H1 (cell line): ENCODE results near the gene POMT2. TPM values are rescaled to one million over a fixed set of nuclear protein-coding genes. Genes with fewer than 3 reads are reported as not detected.

Source experiments
- CBX8 ChIP-seq: fragments of 300-800, 300-1000 bp; sonication (generic); IDR thresholded peaks from 2 replicates; pipeline ENCODE4 v1.7.1; 2016; ENCODE audit warnings: low read depth, low read length, borderline replicate concordance
- CHD1 ChIP-seq: IDR thresholded peaks from 2 replicates; pipeline ENCODE4 v1.6.1; 2012; ENCODE audit warnings: low read depth, low read length, improper control_type of control experiment
- CHD7 ChIP-seq: fragments of 300-600 bp; sonication (generic); IDR thresholded peaks from 2 replicates; pipeline ENCODE4 v1.7.1; 2012; ENCODE audit warnings: low read length, moderate library complexity, mild to moderate bottlenecking, inconsistent platforms; ENCODE audit not compliant: insufficient replicate concordance
- EP300 ChIP-seq, 2 experiments: IDR thresholded peaks; 1 replicate in 1 of 2; 2 replicates in 1 of 2; pipeline ENCODE4 v1.6.1; 2011 to 2012; ENCODE audit warnings: low read depth in 2 of 2, low read length in 2 of 2, mild to moderate bottlenecking in 2 of 2, borderline replicate concordance in 1 of 2, inconsistent platforms in 1 of 2, moderate library complexity in 1 of 2
- FOSL1 ChIP-seq: IDR thresholded peaks from 2 replicates; pipeline ENCODE4 v1.6.1; 2011; ENCODE audit warnings: mild to moderate bottlenecking, low read depth, low read length, moderate library complexity; ENCODE audit not compliant: insufficient read depth
- GTF2F1 ChIP-seq: IDR thresholded peaks from 2 replicates; pipeline ENCODE4 v1.6.1; 2012; ENCODE audit warnings: low read depth, low read length, improper control_type of control experiment, borderline replicate concordance
- JUND ChIP-seq: IDR thresholded peaks from 2 replicates; pipeline ENCODE4 v1.6.1; 2011; ENCODE audit warnings: mild to moderate bottlenecking, improper control_type of control experiment, low read length
- RFX5 ChIP-seq: IDR thresholded peaks from 2 replicates; pipeline ENCODE4 v1.6.1; 2011; ENCODE audit warnings: low read depth, low read length, improper control_type of control experiment, borderline replicate concordance
- RXRA ChIP-seq: IDR thresholded peaks from 2 replicates; pipeline ENCODE4 v1.6.1; 2011; ENCODE audit warnings: low read depth, mild to moderate bottlenecking, low read length, moderate library complexity; ENCODE audit not compliant: insufficient read depth
- TEAD4 ChIP-seq: IDR thresholded peaks from 2 replicates; pipeline ENCODE4 v1.6.1; 2012; ENCODE audit warnings: low read depth, low read length, inconsistent platforms, mixed read lengths
- USF2 ChIP-seq: IDR thresholded peaks from 2 replicates; pipeline ENCODE4 v1.6.1; 2011; ENCODE audit warnings: low read length, improper control_type of control experiment
- polyA plus RNA-seq, 7 experiments: library from polyadenylated mRNA; depleted of rRNA in 3 of 7; stranded (reverse) in 5 of 7; unstranded in 2 of 7; fragments of >200 nt in 5 of 7; fragments of 200-250 nt in 2 of 7; gene quantifications; 1 replicate in 5 of 7; 2 replicates in 1 of 7; 4 replicates in 1 of 7; pipeline versions ENCODE4 v1.2.1 to v1.2.3, GENCODE V29; 2011 to 2013; ENCODE audit warnings: missing spikeins in 2 of 7, mixed read lengths in 2 of 7
- total RNA-seq: library from RNA; stranded (reverse); fragmentation: NEBNext Ultra II Directional; extraction: Animal tissue kit (Norgen Biotek cat#: 25700); gene quantifications from 2 replicates; pipeline ENCODE4 v1.2.1, GENCODE V29; 2021

Gene POMT2
- total and polyA plus RNA-seq, 2 of the 8 experiments (the other 6 are each of a cell fraction or from before 2014, with no cell fraction given): 20.8 to 44.9 TPM

- no peak for TF ChIP-seq CHD7
- no peak for TF ChIP-seq RXRA
- TF ChIP-seq JUND: no peak
- no peak for TF ChIP-seq USF2
- no peak for TF ChIP-seq FOSL1
- TF ChIP-seq GTF2F1: no peak
- TF ChIP-seq EP300 (IDR thresholded peaks at IDR 0.05; ENCODE audit: borderline replicate concordance in 1 of 2, low read depth in 2 of 2, low read length in 2 of 2): no peak
- no peak for TF ChIP-seq CHD1
- TF ChIP-seq RFX5: no peak
- no peak for TF ChIP-seq CBX8
- TF ChIP-seq TEAD4: no peak
Observed at GRCh38 chr14:77302926-77303325, 17.8 kb downstream of the POMT2 start (continued).
